NCI-H2196 (cell line): Measurements from ENCODE around the gene APOL1.
A peak's percentile ranks its signal among the peaks of the same experiment; 100 is the strongest.
"Not testable (repeated sequence)": the region's sequence is repeated elsewhere in the genome, so short reads cannot be mapped to it uniquely, and the experiment has no call there.

Source experiments
- DNase-seq: peaks from one replicate; lab custom pipeline; 2025; ENCODE audit not compliant: unreplicated experiment; lab: John Stamatoyannopoulos, UW

The APOL1 gene

GRCh38 chr22:36252754-36253522 is at the start of gene APOL1:
Gene APOL1 (plus strand): TSS chr22:36253133. CDS start chr22:36254956, 1,823 bp downstream.
- no peak for DNase-seq

DNA sequence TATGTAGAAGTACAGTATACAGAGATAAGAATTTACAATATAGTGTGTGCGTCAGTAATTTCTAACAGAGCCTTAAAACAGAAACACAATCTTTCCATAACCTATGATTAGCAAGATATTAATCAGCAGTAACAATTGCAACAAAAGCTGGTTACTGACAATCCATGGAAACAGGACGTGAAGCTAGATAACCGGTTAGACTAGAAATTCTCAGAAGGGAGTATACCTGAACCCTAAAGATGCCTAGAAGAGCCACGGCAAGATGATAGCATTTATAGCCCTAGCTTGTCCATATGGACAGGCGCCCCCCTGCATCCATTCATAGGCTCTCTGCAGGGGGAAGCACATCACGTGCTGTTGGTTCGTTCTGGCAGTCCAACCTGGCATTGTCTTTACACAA is 49.5 kb upstream of the APOL1 start:
- DNase-seq: not testable (repeated sequence)

GRCh38 chr22:36204001-36204631 is 48.8 kb upstream of the APOL1 start:
- no peak for DNase-seq

GRCh38 chr22:36204632-36205015 is 48.3 kb upstream of the APOL1 start:
- no peak for DNase-seq

- DNase-seq: not testable (repeated sequence)
Measured at GRCh38 chr22:36205573-36205972, 47.4 kb upstream of the APOL1 start.

GRCh38 chr22:36206255-36206654 is 46.7 kb upstream of the APOL1 start:
- DNase-seq: no peak

- DNase-seq: no peak
Measured at GRCh38 chr22:36208162-36208765, 44.7 kb upstream of the APOL1 start.

DNA sequence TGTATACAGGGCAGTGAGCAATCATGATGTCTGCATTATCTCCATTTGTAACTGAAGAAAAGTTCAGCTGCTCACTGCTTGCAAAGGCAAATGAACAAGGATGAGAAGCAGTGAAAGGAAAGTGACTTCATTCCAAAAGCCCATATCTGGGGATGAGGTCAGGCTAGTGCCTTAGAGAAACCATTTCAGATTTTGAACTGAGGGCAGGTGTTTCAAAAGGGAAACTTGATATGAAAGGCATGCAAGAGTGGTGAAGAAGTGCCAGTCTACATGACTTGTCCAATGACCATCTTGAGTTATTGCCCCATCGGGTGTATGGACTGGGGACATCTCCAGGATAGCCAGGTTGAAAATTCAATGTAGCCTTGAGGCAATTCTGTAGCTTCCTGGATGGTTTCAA is 44.0 kb upstream of the APOL1 start:
- DNase-seq: no peak

DNA sequence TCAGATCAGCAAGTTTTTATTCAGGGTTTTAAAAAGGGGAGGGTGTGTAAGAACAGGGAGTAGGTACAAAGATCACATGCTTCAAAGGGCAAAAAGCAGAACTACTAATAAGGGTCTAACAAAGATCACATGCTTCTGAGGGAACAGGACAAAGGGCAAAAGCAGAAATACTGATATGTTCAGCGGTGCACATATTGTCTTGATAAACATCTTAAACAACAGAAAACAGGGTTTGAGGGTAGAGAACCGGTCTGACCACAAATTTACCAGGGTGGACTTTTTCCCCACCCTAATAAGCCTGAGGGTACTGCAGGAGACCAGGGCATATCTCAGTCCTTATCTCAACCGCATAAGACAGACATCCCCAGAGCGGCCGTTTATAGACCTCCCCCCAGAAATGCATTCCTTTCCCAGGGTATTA is 43.4 kb upstream of the APOL1 start:
- not testable (repeated sequence) for DNase-seq

DNA sequence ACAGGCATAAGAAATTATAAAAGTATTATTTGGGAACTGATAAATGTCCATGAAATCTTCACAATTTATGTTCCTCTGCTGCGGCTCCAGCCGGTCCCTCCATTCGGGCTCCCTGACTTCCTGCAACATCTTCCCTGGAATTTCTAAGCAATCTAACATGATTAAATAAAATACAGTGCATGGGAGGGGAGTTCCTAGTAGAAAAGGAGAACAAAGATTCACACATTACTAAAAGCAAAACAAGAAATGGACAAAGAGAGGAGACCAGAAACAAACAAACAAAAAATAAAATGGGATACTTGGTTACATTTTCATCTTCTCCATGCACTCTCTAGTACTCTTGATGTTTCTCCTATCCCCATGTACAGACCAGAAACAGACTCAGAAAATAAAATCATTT is 42.7 kb upstream of the APOL1 start:
- DNase-seq: no peak

DNA sequence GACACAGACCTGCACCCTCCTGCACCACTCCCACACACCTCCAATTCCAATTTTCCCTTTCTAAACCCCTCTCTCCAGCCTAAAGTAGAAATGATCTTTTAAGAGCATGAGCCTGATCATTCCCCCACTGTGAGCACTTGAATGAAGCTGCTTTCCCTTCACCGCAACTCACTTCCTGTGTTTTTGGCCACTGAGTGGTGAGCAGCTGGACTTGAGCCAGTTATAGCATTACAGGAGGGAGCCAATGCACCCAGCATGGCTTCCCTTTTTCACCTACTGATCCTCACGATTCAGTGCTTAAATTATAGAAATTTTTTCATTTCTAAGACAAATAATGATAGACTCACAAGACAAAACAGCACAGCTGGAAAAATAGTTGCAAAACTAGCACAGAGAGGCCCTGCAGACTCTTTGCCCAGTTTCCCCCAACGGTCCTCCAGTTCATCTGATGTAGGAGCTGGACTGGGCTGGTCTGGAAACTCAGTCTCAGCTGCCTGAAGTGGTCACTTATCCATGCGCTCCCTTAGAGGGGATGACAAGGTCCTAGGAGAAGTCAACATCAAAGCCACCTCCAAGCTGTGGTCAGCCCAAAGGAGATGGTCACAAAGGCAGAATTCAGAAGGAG is 41.6 kb upstream of the APOL1 start:
- no peak for DNase-seq

DNA sequence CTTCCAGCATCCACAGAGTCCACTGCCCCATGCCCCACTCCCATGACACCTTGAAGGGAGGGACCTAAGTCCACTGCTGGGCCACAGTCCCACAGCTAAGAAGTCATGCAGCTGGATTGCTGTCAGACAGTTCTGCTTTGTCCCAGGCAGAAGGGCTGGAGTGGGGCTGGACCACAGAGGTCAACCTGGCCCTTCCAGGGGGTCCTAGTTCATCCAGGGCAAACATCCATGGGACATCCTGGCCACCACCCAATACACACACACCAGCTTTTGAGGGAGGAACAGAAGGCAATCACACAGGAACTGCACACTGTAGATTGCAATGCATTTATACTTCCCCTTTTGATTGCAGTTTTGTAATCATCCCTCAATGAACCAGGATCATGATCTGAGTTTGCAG is 40.0 kb upstream of the APOL1 start:
- no peak for DNase-seq

DNA sequence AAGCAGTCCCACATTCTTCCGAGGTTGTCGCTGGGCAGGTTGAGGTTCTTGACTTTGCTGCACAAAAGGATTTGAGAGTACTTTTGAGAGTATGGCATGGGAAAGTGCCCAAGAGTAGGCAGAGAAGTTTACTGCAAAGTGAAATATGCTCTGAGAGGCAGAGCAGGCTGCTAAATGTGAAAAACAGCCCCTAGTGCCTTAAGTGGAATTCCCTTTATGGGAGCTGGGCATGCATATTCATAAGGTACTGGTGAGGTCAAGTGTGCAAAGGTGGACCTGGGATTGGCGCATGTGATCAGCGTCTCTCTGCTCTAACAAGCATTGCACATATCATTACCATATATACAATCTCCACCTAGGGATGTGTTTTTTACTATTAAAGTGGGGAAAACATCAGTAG is 39.3 kb upstream of the APOL1 start:
- no peak for DNase-seq

DNA sequence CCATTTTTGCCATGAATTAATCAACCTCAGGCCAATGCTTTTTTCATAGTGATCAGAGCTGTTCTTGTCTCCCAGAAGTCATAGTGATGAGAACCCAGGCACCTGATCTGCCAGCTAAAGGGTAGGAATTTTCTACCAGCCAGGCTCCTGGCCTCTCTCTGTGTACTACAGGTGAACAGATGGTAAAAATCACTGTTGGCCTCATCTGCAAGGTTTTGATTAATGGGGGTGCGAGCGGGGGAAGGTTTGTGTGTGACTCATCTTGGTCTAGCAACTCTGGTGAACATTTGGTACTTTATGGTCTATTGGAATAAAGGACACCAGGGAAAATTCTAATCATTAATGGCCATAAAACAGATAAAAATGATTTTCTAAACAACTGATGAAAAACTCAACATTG is 37.0 kb upstream of the APOL1 start:
- DNase-seq: no peak

DNA sequence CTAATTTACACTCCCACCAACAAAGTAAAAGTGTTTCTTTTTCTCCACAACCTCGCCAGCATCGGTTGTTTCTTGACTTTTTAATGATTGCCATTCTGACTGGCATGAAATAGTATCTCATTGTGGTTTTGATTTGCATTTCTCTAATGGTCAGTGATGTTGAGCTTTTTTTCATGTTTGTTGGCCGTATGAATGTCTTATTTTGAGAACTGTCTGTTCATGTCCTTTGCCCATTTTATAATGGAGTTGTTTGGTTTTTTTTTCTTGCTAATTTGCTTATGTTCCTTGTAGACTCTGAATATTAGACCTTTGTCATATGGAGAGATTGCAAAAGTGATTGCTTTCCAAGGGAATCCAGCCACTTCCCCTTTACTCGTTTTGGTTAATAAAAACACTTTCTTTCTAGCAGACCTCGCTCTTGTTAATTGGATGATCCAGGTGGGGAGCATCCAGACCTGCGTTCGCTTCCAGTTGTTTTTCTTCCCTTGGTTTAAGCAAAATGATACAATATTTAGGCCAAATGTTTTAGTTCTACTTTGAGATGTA is 34.2 kb upstream of the APOL1 start:
- no peak for DNase-seq

GRCh38 chr22:36220451-36220921 is 32.4 kb upstream of the APOL1 start:
- no peak for DNase-seq

- peak; percentile 10 for DNase-seq
Measured at GRCh38 chr22:36221799-36222751, 30.9 kb upstream of the APOL1 start.

GRCh38 chr22:36222887-36223450 is 30.0 kb upstream of the APOL1 start:
- DNase-seq: no peak

DNA sequence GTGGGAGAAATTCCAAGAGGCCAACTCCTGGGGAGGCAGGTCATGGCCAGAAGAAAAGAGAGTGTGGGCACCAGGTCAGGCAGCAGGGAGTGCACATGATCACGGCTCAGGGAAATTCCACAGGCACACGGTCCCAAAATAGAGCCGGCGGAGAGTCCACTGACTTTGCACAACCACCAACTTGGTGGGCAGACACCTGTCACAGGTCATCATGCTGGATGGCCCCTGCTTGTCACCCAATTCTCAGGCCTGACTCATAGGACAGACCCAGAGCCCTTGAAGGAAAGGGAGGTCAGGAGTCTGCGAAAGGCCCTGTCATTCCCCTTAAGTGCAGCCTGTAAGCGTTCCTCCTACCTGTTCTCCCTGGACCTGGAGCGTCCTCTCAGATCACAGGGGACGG is 29.4 kb upstream of the APOL1 start:
- DNase-seq: no peak

DNA sequence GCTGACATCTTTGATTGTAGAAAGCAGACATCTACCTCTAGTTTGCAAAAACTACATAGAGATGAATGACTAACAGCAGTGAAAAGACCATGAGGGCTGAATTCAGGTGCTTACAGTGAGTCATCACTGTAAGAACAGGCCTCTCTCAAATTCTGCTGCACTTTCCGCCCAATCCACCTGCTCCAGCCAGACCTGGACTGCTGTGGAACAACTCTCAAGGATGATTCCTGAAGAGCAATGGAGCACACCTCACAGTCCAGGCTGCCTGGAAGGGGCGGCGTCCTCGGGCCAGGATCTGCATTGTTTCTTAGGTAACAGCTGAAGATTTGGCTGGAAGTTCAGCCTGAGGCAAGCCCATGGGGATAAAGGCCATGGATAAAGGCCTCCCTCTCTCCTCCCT is 28.7 kb upstream of the APOL1 start:
- no peak for DNase-seq
